ENCODE results near the gene SP140.

SP140 gene

DNA sequence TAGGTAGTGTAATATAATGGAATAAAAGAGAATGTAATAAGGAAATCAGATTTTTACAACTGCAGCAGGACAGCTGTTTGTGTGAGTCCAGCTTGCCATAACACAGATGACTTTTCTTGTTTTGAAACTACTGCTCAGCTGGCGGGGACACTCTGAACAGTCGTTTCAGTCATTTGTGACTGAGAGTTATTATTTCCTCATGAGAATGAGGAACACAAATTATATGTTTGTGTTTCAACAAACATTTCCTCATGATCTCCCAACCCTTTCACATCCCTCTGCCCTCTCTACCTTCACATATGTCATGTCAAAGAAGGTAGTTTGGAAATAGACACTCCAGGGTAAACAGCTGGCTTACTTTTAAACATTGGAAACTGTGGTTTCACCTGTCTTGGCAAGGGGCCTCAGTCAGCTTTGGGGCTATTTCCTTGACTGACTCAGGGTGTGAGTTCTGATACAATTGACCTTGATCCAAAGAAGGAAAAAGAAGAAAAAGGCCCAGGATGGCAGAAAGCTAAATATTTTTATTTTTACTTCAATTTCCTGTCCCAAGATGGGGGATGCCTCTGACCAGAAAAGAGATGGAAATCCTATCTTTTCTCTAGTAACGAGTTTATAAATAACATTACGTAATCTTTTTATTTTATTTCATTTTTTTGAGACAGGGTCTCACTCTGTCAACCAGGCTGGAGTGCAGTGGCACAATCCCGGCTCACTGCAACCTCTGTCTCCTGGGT lies 102.0 kb downstream of the SP140 start:
- TF ChIP-seq CTCF (IDR thresholded peaks at IDR 0.05) = no peak
- H2AFZ ChIP-seq = peak overlapping the region; percentile 87
- H3K27ac ChIP-seq = peak overlapping the region; percentile 61
- H3K4me3 ChIP-seq (ENCODE audit: low read depth, low read length) = peak overlapping the region; percentile 42
- no peaks in the 10 kb centered on the region for H3K9me3 ChIP-seq (ENCODE audit: control insufficient read depth, low read length)
- H3K4me1 ChIP-seq = no peaks in the 10 kb centered on the region
- no peaks in the 10 kb centered on the region for H3K79me2 ChIP-seq
- H3K27me3 ChIP-seq (ENCODE audit: control insufficient read depth, insufficient read depth, low read length) = no peaks in the 10 kb centered on the region
- no peak overlapping the region for H3K9ac ChIP-seq
- no peaks in the 10 kb centered on the region for H3K36me3 ChIP-seq (ENCODE audit: control insufficient read depth, insufficient read depth, low read length)
- peak overlapping the region; percentile 44 for H3K4me2 ChIP-seq (ENCODE audit: low read length)

GRCh38 chr2:230328155-230328458 lies 102.6 kb downstream of the SP140 start:
- no peak for TF ChIP-seq CTCF (IDR thresholded peaks at IDR 0.05)
- no peak overlapping the region for H2AFZ ChIP-seq
- no peaks in the 10 kb centered on the region for H3K36me3 ChIP-seq (ENCODE audit: control insufficient read depth, insufficient read depth, low read length)
- H3K4me1 ChIP-seq = no peaks in the 10 kb centered on the region
- no peaks in the 10 kb centered on the region for H3K79me2 ChIP-seq
- H3K9ac ChIP-seq = no peak overlapping the region
- no peak overlapping the region for H3K4me3 ChIP-seq (ENCODE audit: low read depth, low read length)
- H3K9me3 ChIP-seq (ENCODE audit: control insufficient read depth, low read length) = no peaks in the 10 kb centered on the region
- no peaks in the 10 kb centered on the region for H3K27me3 ChIP-seq (ENCODE audit: control insufficient read depth, insufficient read depth, low read length)
- H3K27ac ChIP-seq = no peak overlapping the region
- no peak overlapping the region for H3K4me2 ChIP-seq (ENCODE audit: low read length)

- no peaks in the 10 kb centered on the region for H3K79me2 ChIP-seq
- no peak overlapping the region for H3K9ac ChIP-seq
- no peaks in the 10 kb centered on the region for H3K27me3 ChIP-seq (ENCODE audit: control insufficient read depth, insufficient read depth, low read length)
- H3K4me1 ChIP-seq = no peaks in the 10 kb centered on the region
- H3K4me3 ChIP-seq (ENCODE audit: low read depth, low read length) = no peak overlapping the region
- no peak overlapping the region for H2AFZ ChIP-seq
- H3K27ac ChIP-seq = no peak overlapping the region
- H3K36me3 ChIP-seq (ENCODE audit: control insufficient read depth, insufficient read depth, low read length) = no peaks in the 10 kb centered on the region
- no peak for TF ChIP-seq CTCF (IDR thresholded peaks at IDR 0.05)
- no peak overlapping the region for H3K4me2 ChIP-seq (ENCODE audit: low read length)
- H3K9me3 ChIP-seq (ENCODE audit: control insufficient read depth, low read length) = no peaks in the 10 kb centered on the region
These were observed 104.5 kb downstream of the SP140 start for GRCh38 chr2:230329946-230330605.

DNA sequence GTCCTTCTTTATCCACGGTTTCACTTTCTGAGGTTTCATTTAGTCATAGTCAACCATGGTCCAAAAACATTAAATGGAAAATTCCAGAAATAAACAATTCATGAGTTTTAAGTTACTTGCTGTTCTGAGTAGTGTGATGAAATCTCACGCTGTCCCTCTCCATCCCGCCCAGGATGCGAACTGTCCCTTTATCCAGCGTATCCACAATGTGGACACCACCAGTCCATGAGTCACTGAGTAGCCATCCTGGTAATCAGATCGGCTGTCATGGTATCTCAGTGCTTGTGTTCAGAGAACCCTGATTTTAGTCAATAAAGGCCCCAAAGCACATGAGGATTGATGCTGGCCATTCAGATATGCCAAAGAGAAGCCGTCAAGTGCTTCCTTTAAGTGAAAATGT lies 105.2 kb downstream of the SP140 start:
- Histone ChIP-seq H3K36me3 (ENCODE audit: control insufficient read depth, insufficient read depth, low read length) (no peaks in the 10 kb centered on the region), H3K4me1 (no peaks in the 10 kb centered on the region), H3K4me3 (ENCODE audit: low read depth, low read length) (no peak overlapping the region), H3K79me2 (no peaks in the 10 kb centered on the region), H3K9ac (no peak overlapping the region), H2AFZ (no peak overlapping the region), H3K27ac (no peak overlapping the region), H3K27me3 (ENCODE audit: control insufficient read depth, insufficient read depth, low read length) (no peaks in the 10 kb centered on the region), H3K9me3 (ENCODE audit: control insufficient read depth, low read length) (no peaks in the 10 kb centered on the region), H3K4me2 (ENCODE audit: low read length) (no peak overlapping the region)
- TF ChIP-seq CTCF (IDR thresholded peaks at IDR 0.05) = no peak

GRCh38 chr2:230335461-230335863 lies 109.9 kb downstream of the SP140 start:
- no peaks in the 10 kb centered on the region for H3K36me3 ChIP-seq (ENCODE audit: control insufficient read depth, insufficient read depth, low read length)
- peak overlapping the region; percentile 31 for H2AFZ ChIP-seq
- H3K9me3 ChIP-seq (ENCODE audit: control insufficient read depth, low read length) = no peaks in the 10 kb centered on the region
- H3K27me3 ChIP-seq (ENCODE audit: control insufficient read depth, insufficient read depth, low read length) = no peaks in the 10 kb centered on the region
- H3K4me2 ChIP-seq (ENCODE audit: low read length) = no peak overlapping the region
- no peak overlapping the region for H3K27ac ChIP-seq
- no peaks in the 10 kb centered on the region for H3K4me1 ChIP-seq
- H3K79me2 ChIP-seq = no peaks in the 10 kb centered on the region
- no peak for TF ChIP-seq CTCF (IDR thresholded peaks at IDR 0.05)
- H3K9ac ChIP-seq = no peak overlapping the region
- H3K4me3 ChIP-seq (ENCODE audit: low read depth, low read length) = no peak overlapping the region

Data from parathyroid adenoma (tissue), 2 donors.